Fibroblast of upper back skin (primary cell): ENCODE measurements around the gene HERPUD1.
"Not testable (repeated sequence)": the region's sequence is repeated elsewhere in the genome, so short reads cannot be mapped to it uniquely, and the experiment has no call there.

Experiments
- DNase-seq: peaks from one replicate; pipeline ENCODE4 v3.0.0-alpha.2; 2013

HERPUD1 gene

DNA sequence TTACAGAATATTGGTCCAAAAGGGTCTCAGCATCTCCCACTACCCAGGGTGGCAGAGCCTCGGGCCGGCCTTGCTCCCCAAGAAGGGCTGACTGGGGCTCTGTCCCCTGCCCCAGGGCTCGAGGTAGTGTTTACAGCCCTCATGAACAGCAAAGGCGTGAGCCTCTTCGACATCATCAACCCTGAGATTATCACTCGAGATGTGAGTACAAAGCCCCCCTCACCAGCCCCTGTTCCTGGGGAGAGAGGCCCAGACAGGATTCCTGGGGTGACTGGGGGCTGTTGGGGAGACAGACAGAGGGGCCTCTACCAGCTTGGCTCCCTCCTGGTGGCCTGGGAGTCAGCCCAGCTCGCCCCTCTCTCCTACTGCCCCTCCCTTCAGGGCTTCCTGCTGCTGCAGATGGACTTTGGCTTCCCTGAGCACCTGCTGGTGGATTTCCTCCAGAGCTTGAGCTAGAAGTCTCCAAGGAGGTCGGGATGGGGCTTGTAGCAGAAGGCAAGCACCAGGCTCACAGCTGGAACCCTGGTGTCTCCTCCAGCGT, 51.3 kb downstream of the HERPUD1 start:
- DNase-seq = no peak

GRCh38 chr16:56984639-56985038, 52.7 kb downstream of the HERPUD1 start:
- DNase-seq = no peak

DNA sequence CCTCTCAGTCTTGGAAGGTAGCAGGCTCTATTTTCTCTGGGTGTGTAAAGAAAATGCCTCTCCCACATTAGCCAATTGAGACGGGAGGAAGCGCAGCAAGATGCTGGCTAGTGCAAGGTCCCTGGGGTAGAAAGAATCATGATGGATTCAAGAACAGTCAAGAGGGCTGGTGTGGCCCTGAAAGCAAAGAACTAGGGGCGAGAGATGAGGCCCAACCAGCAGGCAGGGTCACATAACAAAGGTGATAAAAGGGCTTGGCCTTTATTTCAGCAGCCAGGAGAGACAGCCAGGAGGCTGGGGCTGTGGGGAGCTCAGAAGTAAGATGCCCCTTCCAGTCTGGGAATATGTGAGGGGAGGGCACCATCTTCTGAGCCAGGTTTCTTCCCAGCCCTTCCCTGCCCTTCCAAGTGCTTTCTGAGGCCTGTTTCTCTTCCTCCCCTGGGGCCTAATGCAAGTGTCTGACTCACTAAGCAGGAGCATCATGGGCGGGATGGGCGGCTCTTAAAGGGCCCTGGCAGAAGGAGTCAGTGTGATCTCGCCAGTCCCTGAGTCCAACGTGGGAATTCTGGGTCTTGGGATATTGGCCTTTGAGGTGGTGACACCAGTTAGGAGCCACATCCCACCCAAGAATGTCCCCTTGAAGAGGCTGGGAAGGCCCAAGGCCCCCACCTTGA, 53.5 kb downstream of the HERPUD1 start:
- peak; percentile 89 for DNase-seq

- no peak for DNase-seq
These were observed 54.0 kb downstream of the HERPUD1 start for GRCh38 chr16:56985962-56986360.

GRCh38 chr16:56986361-56986760, 54.4 kb downstream of the HERPUD1 start:
- no peak for DNase-seq

GRCh38 chr16:56986908-56987307, 55.0 kb downstream of the HERPUD1 start:
- not testable (repeated sequence) for DNase-seq

DNA sequence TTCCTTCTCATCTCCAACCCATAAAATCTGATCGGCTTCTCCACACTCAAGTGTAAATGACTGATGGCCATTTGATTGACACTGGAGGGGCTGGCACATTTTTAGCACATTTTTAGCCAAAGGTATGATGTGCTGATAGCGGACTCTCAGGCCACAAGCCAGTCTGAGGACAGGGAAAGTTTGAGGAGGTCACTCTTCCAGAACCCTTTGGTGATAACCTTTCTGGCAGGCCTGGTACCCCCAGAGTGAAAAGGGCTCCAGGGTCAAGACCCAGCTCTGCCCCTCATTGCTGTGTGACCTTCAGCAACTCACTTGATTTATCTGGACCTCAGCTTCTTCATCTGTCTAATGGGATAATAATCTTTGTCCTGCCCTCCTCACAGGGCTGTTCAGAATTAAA, 55.8 kb downstream of the HERPUD1 start:
- DNase-seq = no peak

DNA sequence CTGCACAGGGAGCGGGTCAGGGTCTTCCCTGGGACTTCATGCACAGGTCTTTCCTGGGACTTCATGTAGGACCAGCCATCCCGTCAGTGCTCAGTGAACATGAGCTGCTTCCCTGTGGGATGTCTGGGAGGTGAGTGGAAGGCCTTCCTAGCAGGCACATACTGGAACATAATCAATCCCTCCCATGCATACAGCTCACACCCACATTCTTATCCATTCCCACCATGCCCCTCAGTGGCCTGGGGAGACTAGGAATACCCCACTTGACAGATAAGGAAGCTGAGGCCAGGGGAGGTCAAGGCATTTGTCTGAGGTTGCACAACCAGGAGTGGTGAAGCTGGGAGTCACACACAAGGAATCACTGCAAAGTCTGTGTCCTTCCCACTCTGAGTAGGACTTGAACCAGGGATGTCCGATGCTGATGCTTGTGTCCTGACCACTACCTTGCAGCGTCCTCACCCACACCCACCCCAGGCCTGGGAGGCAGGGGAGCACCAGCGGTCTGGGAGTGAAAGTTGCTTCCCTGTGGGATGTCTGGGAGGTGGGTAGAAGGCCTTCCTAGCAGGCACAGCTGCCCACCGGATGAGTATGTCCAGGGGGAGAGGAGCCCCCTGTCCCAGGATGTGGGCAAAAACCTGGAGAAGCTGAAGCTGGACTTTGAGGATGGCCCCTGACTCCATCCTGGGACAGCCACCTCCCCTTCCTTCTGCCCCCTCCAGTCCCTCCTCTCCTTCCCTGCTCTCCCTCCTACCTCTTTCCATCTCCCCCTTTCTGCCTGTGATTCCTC, 56.4 kb downstream of the HERPUD1 start:
- DNase-seq = no peak

DNA sequence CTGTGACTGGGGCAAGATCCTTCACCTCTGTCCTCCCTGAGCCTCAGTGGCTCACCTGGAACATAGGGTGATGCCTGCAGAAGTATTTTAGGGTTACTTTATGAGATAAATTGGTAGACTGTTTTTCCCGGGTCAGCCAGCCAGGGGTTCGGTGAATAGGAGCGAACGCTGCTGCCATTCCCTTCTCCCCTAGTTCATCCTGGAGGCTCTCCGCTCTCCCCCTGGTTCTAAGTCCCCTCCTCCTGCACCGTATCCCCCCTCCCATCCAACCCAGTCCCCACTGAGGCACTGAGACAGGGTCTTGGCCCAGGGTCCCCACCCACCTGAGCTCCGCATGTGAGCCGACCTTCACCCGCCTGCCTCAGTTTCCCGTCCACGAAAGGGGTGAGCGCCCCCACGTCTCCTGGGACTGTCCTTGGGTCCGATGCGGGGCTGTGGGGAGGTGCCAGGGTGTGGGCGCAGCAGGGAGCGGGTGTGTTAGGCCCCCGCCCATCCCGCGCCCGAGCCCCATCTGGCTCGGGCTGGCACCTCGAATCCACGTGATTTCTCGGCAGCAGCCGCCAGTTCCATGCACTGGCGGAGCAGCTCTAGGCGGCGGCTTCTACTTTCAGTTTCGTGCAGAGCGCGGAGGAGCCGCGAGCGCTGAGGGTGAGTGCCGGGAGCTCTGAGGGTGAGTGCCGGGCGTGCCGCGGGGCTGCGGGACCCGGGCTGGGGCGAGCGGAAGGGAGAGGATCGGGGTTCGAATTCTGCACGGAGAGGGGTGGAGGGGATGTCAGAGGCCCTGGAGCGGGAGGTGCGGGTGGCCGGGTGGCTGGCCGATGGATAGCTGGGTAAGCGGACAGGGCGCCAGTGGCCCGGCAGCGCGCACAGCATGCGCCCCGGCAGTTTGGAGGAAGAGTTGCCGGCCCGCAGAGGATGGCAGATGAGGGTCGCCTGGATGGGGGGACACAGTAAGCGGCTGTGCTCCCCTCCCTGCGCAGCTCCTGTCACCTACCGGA, 57.3 kb downstream of the HERPUD1 start, which contains the start of gene NLRC5:
NLRC5 (plus strand) TSS at position 610 of the 998 bp plus-strand sequence. CDS start 31,156 bp downstream, outside the sequence.
- peak; percentile 83 for DNase-seq

DNA sequence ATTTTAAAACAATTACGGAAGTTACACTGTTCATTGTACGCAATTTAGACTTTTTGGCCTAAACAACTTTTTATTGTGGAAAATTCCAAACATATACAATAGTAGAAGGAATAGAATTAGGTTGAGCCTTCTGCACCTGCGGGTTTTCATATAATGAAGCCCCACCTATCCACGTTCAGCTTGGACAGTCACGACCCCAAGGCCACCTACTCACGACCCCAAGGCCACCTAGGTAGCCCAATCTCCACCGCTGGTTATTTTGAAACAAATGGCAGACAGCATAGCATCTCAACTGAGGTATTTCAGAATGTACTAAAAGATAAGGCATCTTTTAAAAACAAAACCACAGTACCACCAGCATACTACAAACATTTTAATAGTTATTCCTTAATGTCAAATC, 58.0 kb downstream of the HERPUD1 start:
- no peak for DNase-seq

- no peak for DNase-seq
These were observed 58.7 kb downstream of the HERPUD1 start for GRCh38 chr16:56990407-56991286.

DNA sequence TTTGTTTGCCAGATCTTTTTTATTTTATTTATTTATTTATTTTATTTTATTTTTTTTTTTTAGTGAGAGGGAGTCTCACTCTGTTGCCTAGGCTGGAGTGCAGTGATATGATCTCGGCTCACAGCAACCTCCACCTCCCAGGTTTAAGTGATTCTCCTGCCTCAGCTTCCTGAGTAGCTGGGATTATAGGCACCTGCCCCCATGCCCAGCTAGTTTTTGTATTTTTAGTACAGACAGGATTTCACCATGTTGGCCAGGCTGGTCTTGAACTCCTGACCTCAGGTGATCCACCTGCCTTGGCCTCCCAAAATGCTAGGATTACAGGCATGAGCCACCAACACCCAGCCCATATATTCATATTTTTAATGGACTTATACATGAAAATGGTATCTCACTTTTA, 60.5 kb downstream of the HERPUD1 start:
- not testable (repeated sequence) for DNase-seq

- DNase-seq = no peak
These were observed 61.3 kb downstream of the HERPUD1 start for GRCh38 chr16:56993204-56993603.

DNA sequence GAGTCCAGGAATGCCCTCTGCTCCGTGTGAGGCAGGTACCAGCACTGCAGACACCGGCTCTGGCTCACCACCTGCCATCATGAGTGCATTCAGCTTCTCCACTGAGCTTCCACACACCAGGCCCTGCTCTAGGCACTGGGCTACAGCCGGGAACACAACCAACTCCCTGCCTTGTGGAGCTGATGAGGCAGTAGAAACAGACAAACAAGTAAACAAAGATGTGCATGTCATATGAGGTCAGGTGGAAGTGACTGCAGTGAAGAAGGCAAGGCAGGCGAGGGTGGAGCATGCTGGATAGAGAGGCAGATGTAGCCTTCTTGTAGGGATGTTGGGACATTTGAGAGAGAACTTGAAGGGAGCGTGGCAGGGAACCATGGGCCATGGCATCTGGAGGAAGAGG, 62.4 kb downstream of the HERPUD1 start:
- no peak for DNase-seq
